GM18520 (cell line): ENCODE results near the gene SUN1.
"Not testable (repeated sequence)": the region's sequence is repeated elsewhere in the genome, so short reads cannot be mapped to it uniquely, and the experiment has no call there.

Experiments used
- ATAC-seq: cut with Tn5 transposase; IDR thresholded peaks from one replicate; pipeline ENCODE4 v1.9.1; 2021; ENCODE audit not compliant: unreplicated experiment

SUN1 gene

DNA sequence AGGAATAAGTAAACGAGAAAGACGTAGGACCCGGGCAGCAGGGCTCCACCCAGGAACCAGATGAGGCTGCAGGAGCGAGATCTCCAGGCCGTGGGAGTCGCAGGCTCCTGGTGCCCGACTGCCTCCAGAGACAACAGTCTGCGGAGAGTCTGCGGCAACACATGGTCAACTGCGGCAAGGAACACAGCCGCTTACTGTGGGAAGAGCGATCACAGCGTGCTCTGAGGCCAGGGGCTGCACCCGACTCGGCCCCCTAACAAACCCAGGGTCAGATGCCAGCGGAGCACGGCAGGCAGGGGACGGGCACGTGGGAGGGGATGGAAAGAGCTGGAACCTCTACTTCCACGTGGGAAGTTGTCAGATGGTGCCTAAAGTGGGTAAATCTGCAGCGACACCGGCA is 70.7 kb downstream of the SUN1 start:
- ATAC-seq: no peak

DNA sequence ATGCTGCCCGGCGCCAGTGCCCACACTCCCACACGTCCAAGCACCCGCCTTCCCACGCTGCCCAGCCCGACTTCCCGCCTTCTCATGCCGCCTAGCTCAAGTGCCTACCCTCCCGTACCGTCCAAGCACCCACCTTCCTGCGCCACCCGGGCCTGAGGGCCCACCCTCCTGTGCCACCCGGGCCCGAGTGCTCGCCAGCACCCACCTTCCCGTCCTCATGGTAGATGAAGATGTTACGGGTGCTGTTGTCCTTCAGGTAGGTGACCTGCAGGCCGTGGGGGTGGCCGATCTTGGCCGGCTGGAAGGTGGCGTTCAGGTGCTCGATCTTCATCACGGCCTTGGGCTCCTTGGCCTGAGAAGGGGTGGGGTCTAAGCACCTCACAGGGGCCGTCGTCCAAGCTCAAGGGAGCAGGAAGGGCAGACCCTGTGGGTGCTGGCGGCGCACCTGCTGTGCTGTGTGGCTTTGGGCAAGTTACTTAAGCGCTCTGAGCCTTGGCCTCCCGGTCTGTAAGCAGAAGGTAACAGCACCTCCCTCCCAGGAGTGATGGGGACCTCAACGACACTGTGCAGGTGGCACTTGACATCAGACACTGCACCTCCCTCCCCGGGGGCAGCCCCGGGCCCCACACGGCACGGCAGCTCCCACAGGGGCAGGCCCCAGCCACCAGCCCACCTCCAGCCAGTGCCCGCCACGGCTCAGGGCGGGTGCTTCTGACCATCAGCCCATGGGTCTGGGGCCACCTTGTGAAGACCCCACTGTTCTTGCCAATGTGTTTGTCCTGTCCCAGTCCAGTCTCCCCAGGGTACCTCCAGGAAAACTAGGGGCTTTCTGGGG is 71.9 kb downstream of the SUN1 start:
- no peak for ATAC-seq

DNA sequence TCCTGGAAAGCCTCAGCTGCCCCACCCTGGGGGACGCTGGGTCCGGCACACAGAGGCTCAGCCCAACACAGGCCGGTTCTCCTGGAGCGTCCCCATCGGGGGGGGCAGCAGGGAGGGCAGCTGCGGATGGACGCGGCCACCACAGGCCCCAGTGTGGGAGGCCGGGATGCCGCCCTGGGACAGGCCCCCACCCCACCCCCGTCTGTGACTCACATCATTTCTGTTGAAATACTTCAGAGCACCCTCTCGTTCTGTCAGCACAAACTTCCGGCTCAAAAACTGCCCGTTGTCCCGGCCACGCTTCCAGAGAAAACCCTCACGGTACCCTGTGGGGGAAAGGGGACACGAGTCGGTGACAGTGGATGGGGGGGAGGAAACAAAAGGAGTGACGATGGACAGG is 72.6 kb downstream of the SUN1 start:
- ATAC-seq: no peak

DNA sequence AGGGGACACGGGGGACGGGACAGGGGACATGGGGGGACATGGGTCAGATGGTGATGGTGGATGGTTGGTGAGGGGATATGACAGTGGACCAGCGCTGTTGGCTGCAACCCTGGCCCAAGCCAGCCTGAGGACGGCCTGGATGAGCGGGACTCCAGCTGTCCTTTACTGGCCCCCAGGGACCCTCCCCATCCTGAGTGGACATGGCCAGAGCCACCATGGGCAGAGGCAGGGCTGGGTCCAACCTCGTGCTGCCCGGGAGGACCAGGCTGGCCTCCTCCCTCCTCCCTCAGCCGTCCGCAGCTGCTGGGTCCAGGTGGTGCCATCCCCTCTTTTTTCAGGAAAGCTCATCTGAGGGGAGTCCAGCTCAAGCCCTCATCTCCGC is 74.5 kb downstream of the SUN1 start:
- ATAC-seq: no peak

DNA sequence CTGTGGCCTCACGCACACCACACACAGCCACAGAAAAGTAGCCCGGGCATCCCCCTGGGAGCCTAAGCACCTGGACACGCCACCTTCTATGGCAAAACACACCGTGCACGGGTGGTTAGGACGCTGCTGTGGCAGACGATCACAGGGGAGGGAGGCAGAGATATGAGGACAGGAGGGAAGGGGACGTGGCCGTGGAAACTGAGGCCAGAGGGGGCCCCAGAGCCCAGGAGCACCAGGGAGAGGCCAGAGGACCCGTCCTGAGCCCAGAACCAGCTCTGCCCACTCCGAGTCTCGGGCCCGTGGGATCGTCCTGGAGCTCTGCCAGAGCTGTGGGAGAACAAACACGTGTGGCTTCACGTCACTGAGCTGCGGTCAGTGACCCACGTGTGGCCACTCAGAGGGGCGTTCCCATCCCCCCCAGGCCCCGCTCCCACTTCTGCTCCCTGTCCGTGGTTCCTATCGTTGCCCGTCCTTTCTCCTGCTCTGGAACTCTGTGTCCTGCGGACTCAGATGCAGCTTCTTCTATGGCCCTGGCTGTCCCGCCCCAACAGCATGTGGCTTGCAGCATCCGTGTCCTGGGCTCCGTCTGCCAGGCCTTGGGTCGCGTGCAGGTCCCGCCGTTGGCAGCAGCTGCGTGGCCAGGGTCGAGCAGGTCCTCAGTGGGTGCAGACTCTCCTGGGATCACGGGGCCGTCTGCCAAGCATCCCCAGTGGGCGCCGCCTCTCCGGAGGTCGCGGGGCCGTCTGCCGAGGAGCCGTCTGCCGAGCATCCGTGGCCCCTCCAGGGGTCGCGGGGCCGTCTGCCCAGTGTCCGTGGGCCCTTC is 75.1 kb downstream of the SUN1 start:
- no peak for ATAC-seq

DNA sequence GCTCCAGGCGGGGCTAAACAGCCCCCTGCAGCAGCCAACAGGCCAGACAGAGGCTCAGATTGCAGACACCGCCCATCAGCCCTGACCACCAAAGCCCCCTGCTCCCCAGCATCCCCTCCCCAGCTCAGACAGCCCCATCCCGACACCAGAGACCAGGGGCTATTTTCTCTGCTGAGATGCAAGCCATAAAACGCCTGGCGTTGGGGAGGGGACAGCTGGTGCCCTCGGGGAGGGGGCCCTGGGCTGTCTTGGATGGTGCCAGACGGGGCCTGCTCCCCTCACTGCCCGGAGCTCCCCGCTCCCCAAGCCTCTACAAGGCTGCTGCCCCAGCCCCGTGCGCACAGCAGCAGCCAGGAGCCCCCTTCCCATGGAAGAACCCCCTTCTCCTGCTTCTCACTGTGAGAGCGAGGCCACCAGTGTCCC is 75.9 kb downstream of the SUN1 start:
- ATAC-seq: no peak

DNA sequence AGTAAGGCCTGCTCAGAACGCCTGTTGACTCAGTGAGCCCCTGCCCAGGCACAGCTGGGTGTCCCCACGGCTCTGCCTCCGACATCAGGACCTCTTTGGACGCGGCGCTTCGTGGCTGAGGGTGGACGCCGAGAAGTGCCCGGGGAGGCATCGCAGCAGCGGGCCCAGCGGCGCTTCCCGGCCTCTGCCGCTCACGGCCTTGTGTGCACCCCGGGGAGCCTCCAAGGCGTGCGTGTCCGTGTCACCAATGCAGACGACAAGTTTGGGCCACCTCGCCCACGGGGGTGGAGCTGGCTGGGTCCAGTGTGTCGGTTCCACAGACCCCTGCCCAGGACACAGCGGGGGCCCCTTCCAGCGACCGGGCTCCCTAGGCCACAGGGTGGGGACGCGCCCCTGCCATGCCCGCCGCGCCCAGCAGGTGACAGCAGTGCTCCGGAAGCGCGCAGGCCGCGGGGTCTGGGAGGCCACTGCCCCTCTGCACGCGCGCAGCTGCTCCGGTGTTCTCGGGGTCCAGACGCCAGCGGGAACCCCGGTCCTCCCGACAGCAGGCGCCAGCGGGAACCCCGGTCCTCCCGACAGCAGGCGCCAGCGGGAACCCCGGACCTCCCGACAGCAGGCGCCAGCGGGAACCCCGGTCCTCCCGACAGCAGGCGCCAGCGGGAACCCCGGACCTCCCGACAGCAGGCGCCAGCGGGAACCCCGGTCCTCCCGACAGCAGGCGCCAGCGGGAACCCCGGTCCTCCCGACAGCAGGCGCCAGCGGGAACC is 76.5 kb downstream of the SUN1 start:
- ATAC-seq: not testable (repeated sequence)

DNA sequence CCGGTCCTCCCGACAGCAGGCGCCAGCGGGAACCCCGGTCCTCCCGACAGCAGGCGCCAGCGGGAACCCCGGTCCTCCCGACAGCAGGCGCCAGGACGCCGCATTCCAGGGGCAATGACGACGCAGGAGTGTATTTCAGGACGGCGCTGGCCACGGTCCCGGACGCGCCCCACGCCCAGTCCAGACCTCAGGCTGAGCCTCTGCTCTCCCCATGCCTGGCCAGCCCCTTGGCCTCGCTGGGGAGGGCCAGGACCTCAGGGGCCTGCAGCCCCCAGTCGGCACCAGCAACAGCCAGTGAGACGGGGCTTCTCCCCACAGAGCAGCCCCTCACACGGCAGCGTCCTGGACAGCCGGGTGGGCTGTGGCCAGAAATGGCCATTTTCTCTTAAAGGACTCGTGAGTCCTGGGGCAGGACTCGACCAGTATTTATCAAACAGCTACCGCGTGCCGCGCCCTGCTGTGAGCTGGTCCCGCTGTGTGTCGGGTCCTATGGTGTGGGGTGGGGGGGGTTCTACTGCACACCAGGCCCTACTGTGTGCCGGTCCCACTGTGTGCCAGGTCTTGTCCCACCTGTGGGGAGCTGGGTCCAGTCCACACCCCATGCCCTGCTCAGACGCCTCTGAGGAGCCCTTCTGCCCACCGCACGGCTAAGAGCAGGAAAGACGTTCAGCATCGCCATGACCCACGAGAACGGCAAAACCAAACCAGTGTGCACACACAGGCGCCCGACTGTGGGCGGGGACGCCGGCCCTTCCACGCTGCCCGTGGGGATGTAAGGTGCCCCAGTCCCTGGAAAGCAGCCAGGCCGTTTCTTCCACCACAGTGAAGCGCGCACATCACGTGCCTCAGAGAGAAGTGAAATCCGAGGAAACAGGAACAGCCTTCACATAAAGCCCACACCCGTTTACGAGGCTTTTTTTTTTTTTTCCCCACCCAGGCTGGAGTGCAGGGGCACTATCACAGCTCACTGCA is 77.4 kb downstream of the SUN1 start:
- ATAC-seq: no peak

DNA sequence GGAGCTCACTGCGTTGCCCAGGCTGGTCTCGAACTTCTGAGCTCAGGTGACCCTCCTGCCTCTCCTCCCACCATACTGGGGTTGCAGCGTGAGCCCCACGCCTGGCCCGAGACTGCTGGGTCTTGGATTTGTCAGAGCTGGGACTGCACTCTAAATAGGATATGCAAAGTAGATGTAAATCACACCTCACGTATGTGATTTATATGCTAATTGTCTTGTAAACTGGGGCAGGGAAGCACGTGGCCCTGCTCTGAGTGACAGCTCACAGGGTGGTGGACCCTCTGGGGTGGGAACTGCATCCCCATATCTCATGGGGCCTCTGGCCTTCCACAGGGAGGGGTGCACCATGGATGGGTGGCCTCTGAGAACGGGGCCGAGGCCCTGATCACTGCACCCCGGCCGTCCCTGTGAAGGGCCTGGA is 78.2 kb downstream of the SUN1 start:
- ATAC-seq: no peak

DNA sequence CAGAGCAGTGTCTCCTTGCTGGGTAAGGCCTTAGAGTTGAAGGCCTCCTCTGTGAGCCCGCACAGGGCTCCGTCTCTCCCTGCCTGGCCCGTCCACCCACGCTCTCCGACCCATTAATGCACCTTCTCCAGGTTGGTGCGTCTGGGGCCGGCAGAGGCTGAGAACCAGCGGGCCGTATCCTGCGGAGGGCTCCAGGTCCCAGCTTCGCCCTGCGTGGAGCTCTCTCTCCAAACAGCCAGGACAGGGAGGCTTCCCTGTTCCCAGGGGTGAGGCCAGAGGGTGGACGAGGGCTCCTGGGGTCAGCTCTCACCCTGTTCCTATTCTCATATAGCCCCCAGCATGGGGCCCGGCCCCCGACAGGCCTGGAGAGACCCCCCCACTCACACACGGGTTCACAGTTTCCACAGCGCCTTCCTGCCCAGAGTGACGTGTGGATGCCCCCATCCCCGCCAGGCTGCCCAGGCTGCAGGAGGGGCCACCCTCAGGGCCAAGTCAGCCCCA is 78.7 kb downstream of the SUN1 start:
- ATAC-seq: no peak

DNA sequence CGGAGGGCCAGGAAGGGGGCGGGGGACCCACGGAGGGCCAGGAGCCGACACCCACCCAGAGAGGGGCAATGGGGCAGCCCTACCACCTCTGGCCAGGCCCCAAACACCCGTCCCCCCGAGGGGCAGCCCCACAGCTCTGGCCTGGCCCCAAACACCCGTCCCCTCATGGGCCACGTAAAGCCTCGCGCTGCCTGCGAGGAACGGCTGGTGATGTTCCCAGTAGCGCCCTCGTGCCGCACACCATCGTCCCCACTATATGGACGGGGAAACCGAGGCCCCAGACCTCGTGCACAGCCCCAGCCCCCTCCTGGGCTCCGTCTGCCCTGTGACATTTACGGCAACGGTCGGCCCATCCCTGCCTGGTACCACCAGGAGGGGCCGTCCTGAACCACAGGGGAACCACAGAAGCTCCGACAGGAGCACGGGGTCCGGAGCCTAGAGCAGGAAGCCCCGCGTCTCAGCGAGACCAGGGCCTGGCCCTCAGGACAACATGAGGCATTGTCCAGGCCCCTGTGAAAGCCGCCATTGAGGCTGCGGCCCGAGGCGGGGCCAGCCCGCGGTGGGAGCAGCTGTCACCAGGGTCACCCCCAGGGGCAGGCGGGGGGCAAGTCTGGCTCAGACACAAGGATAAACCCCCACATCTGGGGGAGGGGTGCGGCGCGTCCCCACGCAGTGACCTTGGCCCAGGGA is 79.7 kb downstream of the SUN1 start:
- no peak for ATAC-seq

DNA sequence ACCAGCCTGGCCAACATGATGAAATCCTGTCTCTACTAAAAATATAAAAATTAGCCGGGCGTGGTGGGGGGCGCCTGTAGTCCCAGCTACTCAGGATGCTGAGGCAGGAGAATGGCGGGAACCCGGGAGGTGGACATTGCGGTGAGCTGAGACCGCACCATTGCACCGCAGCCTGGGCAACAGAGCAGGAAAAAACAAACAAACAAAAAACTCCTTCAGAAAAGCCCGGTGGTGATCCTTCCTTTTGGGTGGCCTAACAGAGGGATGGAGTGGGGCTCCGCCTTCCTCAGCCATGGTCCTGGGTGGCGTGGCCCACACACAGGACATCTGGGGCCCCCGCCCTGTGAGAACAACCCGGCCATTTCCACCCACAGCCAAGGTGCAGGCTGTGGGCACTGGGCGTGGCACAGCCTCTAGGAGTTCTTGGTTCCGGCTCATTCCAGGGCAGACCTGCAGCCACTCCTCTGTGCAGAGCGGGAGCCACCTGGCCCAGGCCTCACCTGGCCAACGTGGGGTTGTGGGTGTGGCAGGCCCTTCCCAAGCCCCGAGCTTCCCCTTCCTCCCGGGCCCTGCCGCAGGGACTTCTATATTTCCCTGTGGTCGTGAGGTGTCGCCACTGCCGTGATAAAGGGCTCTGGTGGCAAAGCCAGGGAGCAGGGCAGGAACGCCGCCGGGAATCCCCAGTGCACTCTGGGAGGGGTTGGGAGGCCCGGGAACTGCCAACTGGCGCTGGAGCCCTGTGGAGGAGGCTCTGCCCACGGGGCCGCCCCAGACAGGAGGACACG is 81.7 kb downstream of the SUN1 start:
- ATAC-seq: no peak

DNA sequence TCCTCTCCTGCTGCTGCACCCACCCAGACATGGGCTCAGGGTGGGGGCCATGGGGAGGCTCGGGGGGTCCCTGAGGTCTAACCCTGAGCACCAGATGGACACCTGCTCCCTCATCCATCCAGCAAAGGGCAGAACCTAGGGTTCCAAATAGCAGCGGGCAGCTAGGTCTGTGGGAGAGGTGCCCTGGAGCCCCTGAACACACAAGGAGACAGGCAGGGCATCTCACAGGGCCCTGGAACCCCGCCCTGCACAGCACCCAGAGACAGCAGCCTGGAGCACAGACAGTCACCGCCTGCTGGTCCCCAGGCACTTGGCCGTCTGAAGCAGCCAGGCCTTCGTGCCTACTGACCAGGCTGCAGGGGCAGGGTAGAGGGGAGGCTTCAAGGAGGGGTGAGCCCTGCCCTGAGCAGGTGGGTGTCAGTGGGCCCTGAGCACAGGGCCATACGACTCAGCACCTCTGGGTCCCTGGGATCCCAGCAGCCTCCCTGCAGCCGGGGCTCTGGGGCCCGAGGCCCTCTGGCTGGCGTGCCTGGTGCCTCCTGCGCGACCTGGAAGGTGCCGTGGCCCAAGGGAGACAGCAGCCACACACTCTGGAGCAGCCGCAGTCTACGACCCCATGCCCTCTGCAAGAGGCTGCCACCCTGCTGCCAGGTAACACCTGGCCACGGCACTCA is 82.4 kb downstream of the SUN1 start:
- ATAC-seq: no peak

DNA sequence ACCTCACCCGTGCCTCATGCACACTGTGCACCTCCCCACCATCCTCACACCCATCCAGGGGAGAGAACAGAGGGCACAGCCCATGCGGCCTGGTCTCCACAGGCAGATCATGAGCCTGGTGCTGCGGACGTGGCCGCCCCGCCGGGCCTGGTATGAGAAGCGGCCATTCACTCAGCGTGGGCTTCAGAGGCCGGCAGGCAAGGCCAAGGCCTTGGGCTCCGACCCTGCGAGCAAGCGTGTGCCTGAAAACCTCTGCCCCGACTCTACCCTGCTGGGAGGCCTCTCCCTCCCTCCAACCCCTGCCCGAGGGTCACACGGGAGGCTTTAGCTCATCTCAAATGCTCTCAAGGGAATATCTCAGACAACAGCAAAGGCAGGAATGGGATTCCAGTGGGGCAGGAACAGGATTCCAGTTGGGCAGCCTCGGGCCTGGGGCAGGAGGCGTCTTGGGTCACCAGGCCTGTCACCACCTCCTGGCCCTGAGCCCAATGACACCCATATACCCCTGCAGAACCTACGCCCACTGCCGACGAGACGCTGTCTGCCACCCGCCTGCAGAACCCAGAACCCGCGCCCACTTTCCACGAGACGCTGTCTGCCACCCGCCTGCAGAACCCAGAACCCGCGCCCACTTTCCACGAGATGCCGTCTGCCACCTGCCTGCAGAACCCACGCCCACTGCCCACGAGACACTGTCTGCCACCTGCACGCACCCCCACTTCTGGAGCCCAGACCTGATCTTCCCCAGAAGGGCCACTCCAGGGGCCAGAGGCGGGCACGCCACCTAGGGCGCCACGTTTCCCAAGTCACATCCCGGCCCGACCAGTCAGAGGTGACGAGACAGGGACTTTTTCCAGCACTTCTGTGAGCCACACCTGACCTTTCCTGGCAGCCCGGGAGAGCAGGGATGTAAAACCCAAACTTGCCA is 83.3 kb downstream of the SUN1 start:
- no peak for ATAC-seq

DNA sequence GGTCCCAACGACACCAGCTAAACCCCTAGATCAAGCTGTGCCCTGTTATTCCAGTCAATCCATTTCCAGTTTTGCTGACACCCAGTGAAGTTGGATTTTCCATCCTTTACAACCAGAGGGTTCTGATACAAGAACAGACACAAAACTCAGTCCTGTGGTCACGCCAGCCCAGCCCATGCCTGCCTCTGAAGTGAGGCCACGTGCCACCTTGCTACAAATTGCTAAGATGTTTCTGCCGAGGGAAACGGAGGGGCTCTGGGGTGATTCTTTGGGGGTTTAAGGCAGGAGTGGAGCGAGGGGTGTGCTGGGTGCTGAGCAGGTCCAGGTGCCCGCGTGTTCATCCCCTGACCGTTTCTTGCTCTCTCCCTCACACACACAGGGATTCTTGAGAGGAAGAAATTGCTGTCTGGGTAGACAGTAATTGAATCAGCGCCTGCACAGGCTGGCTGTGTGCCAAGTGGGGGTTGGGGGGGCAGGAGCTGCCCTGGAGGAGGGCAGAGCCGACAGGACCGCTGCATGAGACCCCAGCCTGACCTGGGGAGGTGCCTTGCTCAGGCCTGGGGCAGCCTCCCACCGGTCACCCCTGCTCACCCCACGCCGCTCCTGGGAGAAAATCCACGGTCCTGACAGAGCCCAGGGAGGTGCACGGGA is 84.1 kb downstream of the SUN1 start:
- ATAC-seq: no peak

DNA sequence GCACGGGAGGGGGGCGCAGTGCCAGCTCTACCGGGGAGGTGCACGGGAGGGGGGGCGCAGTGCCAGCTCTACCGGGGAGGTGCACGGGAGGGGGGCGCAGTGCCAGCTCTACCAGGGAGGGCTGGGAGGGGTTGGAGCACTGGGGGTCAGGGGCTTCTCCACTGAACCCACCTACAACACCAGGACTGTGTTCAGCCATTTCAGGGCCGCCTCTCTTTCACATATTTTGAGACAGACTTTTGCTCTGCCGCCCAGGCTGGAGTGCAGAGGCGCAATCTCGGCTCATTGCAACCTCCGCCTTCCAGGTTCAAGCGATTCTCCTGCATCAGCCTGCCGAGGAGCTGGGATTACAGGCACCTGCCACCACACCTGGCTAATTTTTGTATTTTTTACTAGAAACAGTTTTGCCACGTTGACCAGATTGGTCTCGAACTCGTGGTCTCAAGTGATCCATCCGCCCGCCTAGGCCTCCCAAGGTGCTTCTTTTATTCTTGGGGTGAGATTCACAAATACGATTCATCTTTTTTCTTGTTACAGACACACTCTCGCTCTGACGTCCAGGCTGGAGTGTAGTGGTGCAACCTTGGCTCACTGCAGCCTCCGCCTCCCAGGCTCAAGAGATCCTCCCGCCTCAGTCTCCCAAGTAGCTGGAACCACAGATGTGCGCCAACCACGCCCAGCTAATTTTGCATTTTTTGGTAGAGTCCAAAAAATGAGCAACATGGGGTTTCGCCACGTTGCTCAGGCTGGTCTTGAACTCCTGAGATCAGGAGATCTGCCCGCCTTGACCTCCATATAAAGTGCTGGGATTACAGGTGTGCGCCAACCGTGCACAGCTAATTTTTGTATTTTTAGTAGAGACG is 85.2 kb downstream of the SUN1 start:
- no peak for ATAC-seq
